Measurements from ENCODE around the gene MARS1. TPM values are rescaled to one million over a fixed set of nuclear protein-coding genes. Genes with fewer than 3 reads are reported as not detected.
"Not testable (repeated sequence)": the region's sequence is repeated elsewhere in the genome, so short reads cannot be mapped to it uniquely, and the experiment has no call there.

Gene MARS1
- polyA plus RNA-seq, 3 donors, result 108 to 110 (median 109) TPM

GRCh38 chr12:57489157-57489641 lies 1.3 kb downstream of the MARS1 start:
- no peak for DNase-seq (ENCODE audit: low read depth in 3 of 3, low spot score in 2 of 3)

GRCh38 chr12:57490126-57490525 lies 2.3 kb downstream of the MARS1 start:
- no peak for DNase-seq (ENCODE audit: low read depth in 3 of 3, low spot score in 2 of 3)

GRCh38 chr12:57491393-57492280 lies 3.8 kb downstream of the MARS1 start:
- DNase-seq (ENCODE audit: low read depth in 3 of 3, low spot score in 2 of 3), result no peak

GRCh38 chr12:57495051-57495701 lies 7.3 kb downstream of the MARS1 start:
- not testable (repeated sequence) for DNase-seq (ENCODE audit: low read depth in 3 of 3, low spot score in 2 of 3)

- no peak for DNase-seq (ENCODE audit: low read depth in 3 of 3, low spot score in 2 of 3)
These were observed 9.0 kb downstream of the MARS1 start for GRCh38 chr12:57496822-57497221.

- DNase-seq (ENCODE audit: low read depth in 3 of 3, low spot score in 2 of 3), result no peak
These were observed 9.6 kb downstream of the MARS1 start for GRCh38 chr12:57497223-57498131.

GRCh38 chr12:57498132-57498502 lies 10.2 kb downstream of the MARS1 start:
- no peak for DNase-seq (ENCODE audit: low read depth in 3 of 3, low spot score in 2 of 3)

GRCh38 chr12:57498571-57498970 lies 10.7 kb downstream of the MARS1 start:
- DNase-seq (ENCODE audit: low read depth in 3 of 3, low spot score in 2 of 3), result no peak

- DNase-seq (ENCODE audit: low read depth in 3 of 3, low spot score in 2 of 3), result no peak
These were observed 12.3 kb downstream of the MARS1 start for GRCh38 chr12:57500213-57500612.

GRCh38 chr12:57502311-57502969 lies 14.6 kb downstream of the MARS1 start:
- DNase-seq (ENCODE audit: low read depth in 3 of 3, low spot score in 2 of 3), result not testable (repeated sequence)

GRCh38 chr12:57506541-57506940 lies 18.7 kb downstream of the MARS1 start:
- not testable (repeated sequence) for DNase-seq (ENCODE audit: low read depth in 3 of 3, low spot score in 2 of 3)

- not testable (repeated sequence) for DNase-seq (ENCODE audit: low read depth in 3 of 3, low spot score in 2 of 3)
These were observed 19.9 kb downstream of the MARS1 start for GRCh38 chr12:57507796-57508195.

- no peak for DNase-seq (ENCODE audit: low read depth in 3 of 3, low spot score in 2 of 3)
These were observed 23.3 kb downstream of the MARS1 start for GRCh38 chr12:57511161-57511560.

GRCh38 chr12:57511588-57512325 lies 23.9 kb downstream of the MARS1 start:
- no peak for DNase-seq (ENCODE audit: low read depth in 3 of 3, low spot score in 2 of 3)

GRCh38 chr12:57512665-57513064 lies 24.8 kb downstream of the MARS1 start:
- no peak for DNase-seq (ENCODE audit: low read depth in 3 of 3, low spot score in 2 of 3)

GRCh38 chr12:57513266-57513665 lies 25.4 kb downstream of the MARS1 start:
- DNase-seq (ENCODE audit: low read depth in 3 of 3, low spot score in 2 of 3), result no peak

- not testable (repeated sequence) for DNase-seq (ENCODE audit: low read depth in 3 of 3, low spot score in 2 of 3)
These were observed 25.8 kb downstream of the MARS1 start for GRCh38 chr12:57513677-57514076.

- DNase-seq (ENCODE audit: low read depth in 3 of 3, low spot score in 2 of 3), result not testable (repeated sequence)
These were observed 26.4 kb downstream of the MARS1 start for GRCh38 chr12:57514246-57514645.

GRCh38 chr12:57514720-57515407 lies 27.0 kb downstream of the MARS1 start:
- DNase-seq (ENCODE audit: low read depth in 3 of 3, low spot score in 2 of 3), result no peak

Measured in right renal cortex interstitium (tissue), 3 donors.